Measurements from ENCODE around the gene YPEL1.
A peak's percentile ranks its signal among the peaks of the same experiment; 100 is the strongest.
"Not testable (repeated sequence)": the region's sequence is repeated elsewhere in the genome, so short reads cannot be mapped to it uniquely, and the experiment has no call there.

The YPEL1 gene

DNA sequence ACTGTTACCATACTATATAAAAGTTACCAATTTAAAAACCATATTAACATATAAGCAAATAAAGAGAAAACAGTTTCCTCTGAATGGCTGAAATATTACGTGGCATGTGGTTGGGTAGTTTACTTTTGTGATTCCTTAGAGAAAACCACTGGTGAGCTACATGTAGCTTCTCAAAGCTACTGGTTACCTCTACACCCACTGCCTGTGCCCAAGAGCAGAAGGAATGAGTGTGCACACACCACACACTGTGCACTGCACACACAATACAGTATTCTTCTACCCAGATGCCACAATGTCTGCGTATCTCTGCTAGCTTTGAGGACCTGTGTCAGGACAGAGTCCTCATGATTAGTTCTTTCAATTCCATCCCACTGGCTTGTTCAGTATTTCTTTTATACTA, 25.5 kb upstream of the YPEL1 start:
- H3K9me3 Mint-ChIP-seq = no peaks in the 10 kb centered on the region
- no peak overlapping the region for H3K4me3 Mint-ChIP-seq
- H3K4me1 Mint-ChIP-seq (ENCODE audit: low read depth) = peaks cover 15% of the 10 kb centered on the region
- H3K27ac Mint-ChIP-seq = no peak overlapping the region
- no peaks in the 10 kb centered on the region for H3K27me3 Mint-ChIP-seq
- intact Hi-C loops (cut with micrococcal nuclease) = loop anchor here (10.0 kb wide), 1 partner anchor 56 kb away; no protein-coding TSS in a partner anchor
- H3K36me3 Mint-ChIP-seq (ENCODE audit: low read depth) = peaks cover 84% of the 10 kb centered on the region

DNA sequence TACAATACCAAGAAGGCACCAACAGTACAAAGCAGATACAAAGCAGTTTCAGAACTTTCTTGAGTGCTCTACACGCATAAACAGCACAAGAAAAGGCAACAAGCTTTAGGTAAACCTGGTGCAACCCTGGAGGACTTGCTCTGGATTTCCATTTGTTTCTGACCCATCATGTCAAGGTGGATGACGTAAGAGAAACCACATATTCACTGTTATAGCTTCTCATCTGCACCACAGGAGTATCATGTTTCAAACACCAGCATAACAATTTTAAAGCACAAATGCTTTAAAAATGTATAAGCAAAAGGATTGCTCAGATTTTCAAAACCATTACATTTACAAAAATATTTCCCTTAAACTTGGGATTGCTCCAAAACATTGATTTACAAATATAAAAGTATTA, 25.0 kb upstream of the YPEL1 start:
- Mint-ChIP-seq H3K4me3 (no peak overlapping the region), H3K27me3 (no peaks in the 10 kb centered on the region), H3K4me1 (ENCODE audit: low read depth) (peaks cover 20% of the 10 kb centered on the region), H3K36me3 (ENCODE audit: low read depth) (peaks cover 84% of the 10 kb centered on the region), H3K27ac (no peak overlapping the region), H3K9me3 (no peaks in the 10 kb centered on the region)
- intact Hi-C loops (cut with micrococcal nuclease) = loop anchor here (10.0 kb wide), 1 partner anchor 56 kb away; no protein-coding TSS in a partner anchor

- no peak overlapping the region for H3K27ac Mint-ChIP-seq
- no peak overlapping the region for H3K4me3 Mint-ChIP-seq
- H3K27me3 Mint-ChIP-seq = no peaks in the 10 kb centered on the region
- H3K36me3 Mint-ChIP-seq (ENCODE audit: low read depth) = peaks cover 84% of the 10 kb centered on the region
- H3K9me3 Mint-ChIP-seq = no peaks in the 10 kb centered on the region
- intact Hi-C loops (cut with micrococcal nuclease) = loop anchor here (10.0 kb wide), 1 partner anchor 55 kb away; no protein-coding TSS in a partner anchor
- H3K4me1 Mint-ChIP-seq (ENCODE audit: low read depth) = peaks cover 27% of the 10 kb centered on the region
Measured at GRCh38 chr22:21759646-21760376, 24.2 kb upstream of the YPEL1 start.

DNA sequence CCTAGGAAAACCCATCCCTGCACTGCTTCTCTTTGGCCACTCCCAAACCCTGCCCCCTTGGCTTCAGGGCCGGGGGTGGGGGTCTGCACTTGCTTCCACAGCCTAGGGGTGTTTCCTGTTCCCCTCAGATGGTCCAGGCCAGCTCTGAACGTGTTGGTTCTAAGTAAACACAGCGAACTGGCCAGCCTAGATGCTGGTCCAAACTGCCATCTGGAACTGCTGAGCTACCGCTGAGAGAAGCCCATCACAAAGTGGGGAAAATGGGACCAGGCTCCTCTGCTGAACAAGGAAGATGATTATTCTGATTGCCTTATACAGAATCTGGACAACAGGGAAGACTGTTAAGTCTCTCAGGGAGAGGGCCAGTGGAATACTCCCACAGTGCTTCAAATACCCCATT, 23.5 kb upstream of the YPEL1 start:
- no peaks in the 10 kb centered on the region for H3K9me3 Mint-ChIP-seq
- peaks cover 29% of the 10 kb centered on the region for H3K4me1 Mint-ChIP-seq (ENCODE audit: low read depth)
- H3K4me3 Mint-ChIP-seq = no peak overlapping the region
- no peak overlapping the region for H3K27ac Mint-ChIP-seq
- intact Hi-C loops (cut with micrococcal nuclease) = no loop called here
- H3K36me3 Mint-ChIP-seq (ENCODE audit: low read depth) = peaks cover 84% of the 10 kb centered on the region
- no peaks in the 10 kb centered on the region for H3K27me3 Mint-ChIP-seq

GRCh38 chr22:21758091-21758864, 22.7 kb upstream of the YPEL1 start:
- Mint-ChIP-seq H3K27me3 (no peaks in the 10 kb centered on the region), H3K27ac (no peak overlapping the region), H3K4me1 (ENCODE audit: low read depth) (peaks cover 22% of the 10 kb centered on the region), H3K36me3 (ENCODE audit: low read depth) (peaks cover 84% of the 10 kb centered on the region), H3K4me3 (no peak overlapping the region), H3K9me3 (no peaks in the 10 kb centered on the region)
- intact Hi-C loops (cut with micrococcal nuclease) = no loop called here

- Mint-ChIP-seq H3K4me3 (no peak overlapping the region), H3K4me1 (ENCODE audit: low read depth) (peaks cover 21% of the 10 kb centered on the region), H3K36me3 (ENCODE audit: low read depth) (peaks cover 82% of the 10 kb centered on the region), H3K9me3 (no peaks in the 10 kb centered on the region), H3K27ac (peak overlapping the region; percentile 23), H3K27me3 (no peaks in the 10 kb centered on the region)
- intact Hi-C loops (cut with micrococcal nuclease) = no loop called here
Measured at GRCh38 chr22:21755851-21756284, 20.3 kb upstream of the YPEL1 start.

DNA sequence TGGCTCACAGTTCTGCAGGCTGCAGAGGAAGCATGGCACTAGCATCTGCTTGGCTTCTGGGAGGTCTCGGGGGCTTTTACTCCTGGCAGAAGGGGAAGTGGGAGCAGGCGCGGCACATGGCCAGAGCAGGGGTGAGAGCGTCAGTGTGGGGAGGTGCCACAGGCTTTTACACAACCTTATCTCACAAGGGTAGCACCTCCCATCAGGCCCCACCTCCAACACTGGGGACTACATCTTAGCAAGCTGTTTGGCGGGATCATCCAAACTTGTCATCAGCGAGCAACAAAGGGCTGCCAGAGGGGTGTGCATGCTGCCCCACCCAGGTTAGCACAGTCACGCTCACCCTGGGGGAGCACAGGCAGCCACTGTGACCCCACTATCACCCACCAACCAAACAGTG, 18.9 kb upstream of the YPEL1 start:
- peaks cover 75% of the 10 kb centered on the region for H3K36me3 Mint-ChIP-seq (ENCODE audit: low read depth)
- no peak overlapping the region for H3K4me3 Mint-ChIP-seq
- H3K27ac Mint-ChIP-seq = peak overlapping the region; percentile 57
- no peaks in the 10 kb centered on the region for H3K9me3 Mint-ChIP-seq
- peaks cover 21% of the 10 kb centered on the region for H3K4me1 Mint-ChIP-seq (ENCODE audit: low read depth)
- intact Hi-C loops (cut with micrococcal nuclease) = no loop called here
- no peaks in the 10 kb centered on the region for H3K27me3 Mint-ChIP-seq

DNA sequence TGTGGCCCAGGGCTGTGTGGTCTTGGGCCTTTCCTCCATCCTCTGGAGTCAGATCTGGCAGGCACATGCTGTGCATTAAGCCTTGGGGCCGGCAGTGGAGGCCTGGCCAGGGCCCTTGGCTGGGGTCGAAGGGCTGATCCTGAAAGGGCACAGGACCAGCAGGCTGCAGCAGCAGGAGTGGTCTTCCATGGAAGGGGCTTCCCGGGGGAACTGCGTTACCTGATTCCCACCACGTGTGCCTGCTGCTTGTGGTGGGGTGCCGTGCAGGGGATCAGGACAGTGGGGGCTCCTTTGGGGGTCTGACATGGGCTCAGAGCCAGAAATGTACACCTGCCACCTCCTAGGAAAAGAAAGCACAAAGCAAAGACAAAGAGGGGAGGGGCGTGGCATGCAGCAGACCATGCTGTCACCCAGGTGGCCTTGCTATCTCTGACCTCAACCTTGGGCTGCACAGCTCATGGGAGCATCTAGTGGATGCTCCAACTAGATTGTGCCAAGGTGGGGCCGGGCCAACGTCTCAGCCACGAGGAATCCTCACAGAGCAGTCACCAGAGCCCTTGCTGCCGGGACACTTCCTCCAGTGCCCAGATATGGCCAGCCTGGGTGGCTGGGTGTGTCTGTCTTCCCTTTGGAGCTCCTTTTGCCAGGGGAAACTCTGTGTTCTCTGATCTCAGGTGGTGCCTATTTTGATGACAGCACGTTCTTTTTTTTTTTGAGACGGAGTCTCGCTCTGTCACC, 17.9 kb upstream of the YPEL1 start:
- H3K36me3 Mint-ChIP-seq (ENCODE audit: low read depth) = peaks cover 67% of the 10 kb centered on the region
- no peaks in the 10 kb centered on the region for H3K9me3 Mint-ChIP-seq
- H3K4me1 Mint-ChIP-seq (ENCODE audit: low read depth) = peaks cover 21% of the 10 kb centered on the region
- no peak overlapping the region for H3K27ac Mint-ChIP-seq
- intact Hi-C loops (cut with micrococcal nuclease) = no loop called here
- no peak overlapping the region for H3K4me3 Mint-ChIP-seq
- no peaks in the 10 kb centered on the region for H3K27me3 Mint-ChIP-seq

- Mint-ChIP-seq H3K4me3 (no peak overlapping the region), H3K27ac (no peak overlapping the region), H3K27me3 (no peaks in the 10 kb centered on the region), H3K36me3 (ENCODE audit: low read depth) (peaks cover 54% of the 10 kb centered on the region), H3K9me3 (no peaks in the 10 kb centered on the region), H3K4me1 (ENCODE audit: low read depth) (peaks cover 21% of the 10 kb centered on the region)
- intact Hi-C loops (cut with micrococcal nuclease) = no loop called here
Measured at GRCh38 chr22:21752276-21752675, 16.7 kb upstream of the YPEL1 start.

DNA sequence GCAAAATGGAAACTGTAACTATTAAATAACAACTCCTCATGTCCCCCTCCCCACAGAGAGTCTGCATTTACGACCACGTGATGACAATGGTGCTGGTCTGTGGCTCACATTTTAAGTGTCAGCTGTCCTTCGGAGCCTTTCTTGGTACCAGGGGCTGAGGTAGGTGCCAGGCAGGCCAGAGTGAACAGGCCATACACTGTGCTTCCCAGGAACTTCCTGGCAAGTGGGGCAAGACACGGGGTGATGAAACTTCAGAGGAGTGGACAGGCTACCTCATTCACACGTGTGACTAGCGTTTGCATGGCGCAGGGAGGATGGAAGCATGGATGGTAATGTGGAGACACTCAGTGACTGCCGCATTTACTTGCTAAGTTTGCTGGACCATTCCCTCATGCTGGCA, 10.4 kb upstream of the YPEL1 start:
- Mint-ChIP-seq H3K27ac (no peak overlapping the region), H3K36me3 (ENCODE audit: low read depth) (peaks cover 12% of the 10 kb centered on the region), H3K9me3 (no peaks in the 10 kb centered on the region), H3K27me3 (no peaks in the 10 kb centered on the region), H3K4me3 (no peak overlapping the region), H3K4me1 (ENCODE audit: low read depth) (no peaks in the 10 kb centered on the region)
- intact Hi-C loops (cut with micrococcal nuclease) = no loop called here

DNA sequence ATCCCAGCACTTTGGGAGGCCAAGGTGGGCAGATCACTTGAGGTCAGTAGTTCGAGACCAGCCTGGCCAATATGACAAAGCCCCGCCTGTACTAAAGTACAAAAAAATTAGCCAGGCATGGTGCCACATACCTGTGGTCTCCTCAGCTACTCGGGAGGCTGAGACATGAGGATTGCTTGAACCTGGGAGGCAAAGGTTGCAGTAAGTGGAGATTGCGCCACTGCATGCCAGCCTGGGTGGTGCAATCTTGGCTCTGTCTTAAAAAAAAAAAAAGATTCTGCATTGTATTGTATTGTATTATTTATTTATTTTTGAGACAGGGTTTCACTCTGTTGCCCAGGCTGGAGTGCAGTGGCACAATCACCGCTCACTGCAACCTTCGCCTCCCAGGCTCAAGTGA, 9.3 kb upstream of the YPEL1 start:
- H3K4me1 Mint-ChIP-seq (ENCODE audit: low read depth); H3K9me3 Mint-ChIP-seq; intact Hi-C loops (cut with micrococcal nuclease); H3K4me3 Mint-ChIP-seq; H3K27ac Mint-ChIP-seq; H3K27me3 Mint-ChIP-seq: not testable (repeated sequence)
- peaks cover 12% of the 10 kb centered on the region for H3K36me3 Mint-ChIP-seq (ENCODE audit: low read depth)

GRCh38 chr22:21741790-21742189, 6.2 kb upstream of the YPEL1 start:
- Mint-ChIP-seq H3K27ac (no peak overlapping the region), H3K4me1 (ENCODE audit: low read depth) (no peaks in the 10 kb centered on the region)
- intact Hi-C loops (cut with micrococcal nuclease) = no loop called here

DNA sequence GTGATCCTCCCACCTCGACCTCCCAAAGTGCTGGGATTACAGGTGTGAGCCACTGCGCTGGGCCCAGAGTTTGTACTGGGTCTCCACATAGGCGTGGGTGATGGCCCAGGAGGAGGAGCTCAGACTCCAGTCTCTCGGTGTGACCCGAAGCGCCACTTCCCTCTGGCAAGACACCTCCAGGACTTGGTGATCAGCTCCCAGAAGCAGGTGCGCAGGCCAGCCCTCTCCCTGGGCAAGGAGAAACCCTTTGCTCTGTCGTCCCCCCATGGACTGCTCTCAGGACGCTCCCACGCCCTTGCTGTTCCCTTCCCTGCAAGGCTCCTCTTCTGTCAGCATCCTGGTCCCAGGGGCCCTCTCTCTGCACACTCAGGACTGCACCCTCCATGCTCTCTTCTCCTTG, 5.5 kb upstream of the YPEL1 start:
- Mint-ChIP-seq H3K9me3 (no peaks in the 10 kb centered on the region), H3K4me1 (ENCODE audit: low read depth) (no peaks in the 10 kb centered on the region), H3K27ac (no peak overlapping the region), H3K4me3 (no peak overlapping the region), H3K36me3 (ENCODE audit: low read depth) (peaks cover 11% of the 10 kb centered on the region), H3K27me3 (peaks cover 1% of the 10 kb centered on the region)
- intact Hi-C loops (cut with micrococcal nuclease) = no loop called here

More at GRCh38 chr22:21741790-21742189, 6.2 kb upstream of the YPEL1 start:
- no peaks in the 10 kb centered on the region for H3K27me3 Mint-ChIP-seq
- H3K36me3 Mint-ChIP-seq (ENCODE audit: low read depth) = peaks cover 12% of the 10 kb centered on the region
- H3K4me3 Mint-ChIP-seq = no peak overlapping the region
- H3K9me3 Mint-ChIP-seq = no peaks in the 10 kb centered on the region

DNA sequence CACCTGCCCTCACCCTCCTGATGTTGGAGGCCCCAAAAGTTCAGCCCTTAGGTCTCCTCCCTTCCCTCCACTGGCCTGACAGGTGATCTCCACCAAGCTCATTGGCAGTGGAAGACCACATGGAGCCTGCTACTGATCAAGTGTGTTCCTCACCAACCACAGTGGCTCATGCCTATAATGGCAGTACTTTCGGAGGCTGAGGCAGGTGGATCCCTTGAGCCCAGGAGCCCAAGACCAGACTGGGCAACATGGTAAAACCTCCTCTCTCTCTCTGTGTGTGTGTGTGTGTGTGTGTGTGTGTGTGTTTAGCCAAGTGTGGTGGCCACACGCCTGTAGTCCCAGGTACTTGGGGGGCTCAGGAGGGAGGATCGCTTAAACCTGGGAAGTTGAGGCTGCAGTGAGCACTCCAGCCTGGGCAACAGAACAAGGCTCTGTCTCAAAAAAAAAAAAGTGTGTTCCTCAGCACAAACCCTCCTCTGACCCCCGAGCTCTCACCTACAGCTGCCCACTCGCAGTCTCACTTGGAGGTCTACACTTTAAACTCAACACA, 4.3 kb upstream of the YPEL1 start:
- Mint-ChIP-seq H3K27me3 (peaks cover 1% of the 10 kb centered on the region), H3K27ac (no peak overlapping the region), H3K4me3 (no peak overlapping the region), H3K9me3 (no peaks in the 10 kb centered on the region), H3K4me1 (ENCODE audit: low read depth) (peaks cover 3% of the 10 kb centered on the region), H3K36me3 (ENCODE audit: low read depth) (peaks cover 7% of the 10 kb centered on the region)
- intact Hi-C loops (cut with micrococcal nuclease) = no loop called here

All from dendritic cell treated with granulocyte-macrophage colony-stimulating factor and Interleukin-4, amounts not matched to agents 40 ng/mL and 50 ng/mL, for 4 days (primary cell).